ENCODE results near the gene RCAN2. TPM values are rescaled to one million over a fixed set of nuclear protein-coding genes. Genes with fewer than 3 reads are reported as not detected.

RCAN2 gene
- total and polyA plus RNA-seq, 2 donors (not counting 3 experiments of a cell fraction or from before 2014, with no cell fraction given) = 0.07 to 0.33 TPM

DNA sequence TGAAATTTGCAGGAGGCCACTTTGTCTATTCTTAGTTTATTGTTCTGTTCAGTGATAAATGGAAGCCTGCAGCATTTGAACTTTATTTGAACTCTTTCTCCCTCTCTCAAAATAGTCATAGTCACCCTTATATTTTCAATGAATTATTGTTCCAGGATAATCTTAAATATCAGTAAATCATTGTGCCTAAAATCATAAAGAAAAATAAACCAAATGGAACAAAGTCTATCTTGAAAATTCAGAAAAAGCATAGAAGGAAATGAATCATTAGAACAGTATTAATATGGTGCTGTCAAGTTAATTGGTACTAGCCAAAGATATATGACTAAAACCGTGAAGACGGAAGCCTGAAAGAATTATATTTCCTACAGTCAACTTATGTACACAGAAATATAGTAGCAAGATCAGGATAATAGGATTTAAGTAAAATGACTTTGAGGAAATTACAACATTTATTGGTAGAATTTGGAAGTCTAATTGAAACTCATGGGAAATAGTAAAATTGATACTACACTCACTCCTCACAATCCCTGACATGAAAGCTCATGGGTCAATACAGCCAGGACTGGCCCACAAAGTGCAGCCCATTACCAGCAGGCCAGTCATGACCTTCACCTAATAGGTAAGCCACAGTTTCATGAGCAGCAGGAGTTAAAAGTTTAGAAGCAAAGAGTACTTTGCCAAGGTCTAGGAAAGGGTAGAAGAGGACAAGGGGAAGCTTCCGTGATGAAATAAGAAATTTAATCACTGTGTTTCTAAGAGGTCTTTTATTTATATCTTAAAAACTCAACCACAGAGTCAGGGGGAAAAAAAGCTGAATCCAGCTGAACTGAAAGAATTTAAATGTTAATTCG is 200.6 kb downstream of the RCAN2 start:
- dilution Hi-C loops (cut with MboI; ENCODE audit: extremely low pct_ligation_motif_present, low sequenced_read_pairs) = no loop called here

More for the DNA sequence above, 200.6 kb downstream of the RCAN2 start:
- POLR2A ChIA-PET = no interaction called here
- no peaks in the 10 kb centered on the region for H4K20me1 ChIP-seq (replicated peaks; ENCODE audit: control insufficient read depth, extremely low read depth, insufficient read depth, low read length)
- BruUV-seq (replicated peaks) = no TSS peak
- H3K9me1 ChIP-seq (replicated peaks; ENCODE audit: control insufficient read depth, extremely low read depth, insufficient read depth, low read length) = no peaks in the 10 kb centered on the region
- no peak overlapping the region for H3K4me3 ChIP-seq (replicated peaks in 1 of 3; ENCODE audit: insufficient read depth in 1 of 3, low read depth in 1 of 3, low read length in 3 of 3)
- peak overlapping the region; percentile 80 for H3K27ac ChIP-seq (ENCODE audit: insufficient read depth, low read depth, low read length)
- H3K9me3 ChIP-seq (replicated peaks; ENCODE audit: control insufficient read depth, insufficient read depth, low read length) = no peaks in the 10 kb centered on the region
- peaks cover 5 to 14% of the 10 kb centered on the region in 2 experiments for H3K27me3 ChIP-seq (ENCODE audit: control insufficient read depth in 2 of 2, insufficient read depth in 2 of 2, low read length in 2 of 2)
- FAIRE-seq (peak; percentile 76), DNase-seq (ENCODE audit: low read depth, low spot score) (peak; percentile 88)
- no peak overlapping the region for H3K9ac ChIP-seq (replicated peaks; ENCODE audit: extremely low read depth, insufficient read depth, low read length)
- CTCF ChIA-PET = interaction anchor here (0.7 to 1.0 kb wide), 2 partner anchors 28 to 91 kb away, joined by 3 read pairs; no protein-coding TSS in a partner anchor
- no peaks in the 10 kb centered on the region for H3K36me3 ChIP-seq (ENCODE audit: control insufficient read depth in 2 of 2, extremely low read depth in 1 of 2, insufficient read depth in 2 of 2, low read length in 2 of 2)
- TF ChIP-seq GATA2 (IDR thresholded peaks at IDR 0.05; ENCODE audit: insufficient read depth, insufficient read length, low read depth, low read length) (peak; percentile 57), FOS (IDR thresholded peaks at IDR 0.05; ENCODE audit: borderline replicate concordance, insufficient read depth, low read length) (peak; percentile 71), POLR2AphosphoS5 (IDR thresholded peaks at IDR 0.05; ENCODE audit: insufficient read depth, low read depth, low read length) (no peak), POLR2A (IDR thresholded peaks at IDR 0.05; ENCODE audit: low read depth, low read length) (no peak), EZH2 (IDR thresholded peaks at IDR 0.05; ENCODE audit: borderline replicate concordance, low read depth, low read length, severe bottlenecking) (no peak), MYC (IDR thresholded peaks at IDR 0.05; ENCODE audit: low read depth, low read length) (no peak), JUN (IDR thresholded peaks at IDR 0.05; ENCODE audit: borderline replicate concordance, insufficient read depth, insufficient read length, low read depth) (peak; percentile 77)
- TF ChIP-seq, protein P1, sequence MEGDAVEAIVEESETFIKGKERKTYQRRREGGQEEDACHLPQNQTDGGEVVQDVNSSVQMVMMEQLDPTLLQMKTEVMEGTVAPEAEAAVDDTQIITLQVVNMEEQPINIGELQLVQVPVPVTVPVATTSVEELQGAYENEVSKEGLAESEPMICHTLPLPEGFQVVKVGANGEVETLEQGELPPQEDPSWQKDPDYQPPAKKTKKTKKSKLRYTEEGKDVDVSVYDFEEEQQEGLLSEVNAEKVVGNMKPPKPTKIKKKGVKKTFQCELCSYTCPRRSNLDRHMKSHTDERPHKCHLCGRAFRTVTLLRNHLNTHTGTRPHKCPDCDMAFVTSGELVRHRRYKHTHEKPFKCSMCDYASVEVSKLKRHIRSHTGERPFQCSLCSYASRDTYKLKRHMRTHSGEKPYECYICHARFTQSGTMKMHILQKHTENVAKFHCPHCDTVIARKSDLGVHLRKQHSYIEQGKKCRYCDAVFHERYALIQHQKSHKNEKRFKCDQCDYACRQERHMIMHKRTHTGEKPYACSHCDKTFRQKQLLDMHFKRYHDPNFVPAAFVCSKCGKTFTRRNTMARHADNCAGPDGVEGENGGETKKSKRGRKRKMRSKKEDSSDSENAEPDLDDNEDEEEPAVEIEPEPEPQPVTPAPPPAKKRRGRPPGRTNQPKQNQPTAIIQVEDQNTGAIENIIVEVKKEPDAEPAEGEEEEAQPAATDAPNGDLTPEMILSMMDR (IDR thresholded peaks at IDR 0.05; ENCODE audit: extremely low read depth in 1 of 2, insufficient read depth in 1 of 2, low read depth in 1 of 2, low read length in 2 of 2) = no peak
- TF ChIP-seq, protein P2, sequence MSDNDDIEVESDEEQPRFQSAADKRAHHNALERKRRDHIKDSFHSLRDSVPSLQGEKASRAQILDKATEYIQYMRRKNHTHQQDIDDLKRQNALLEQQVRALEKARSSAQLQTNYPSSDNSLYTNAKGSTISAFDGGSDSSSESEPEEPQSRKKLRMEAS (IDR thresholded peaks at IDR 0.05; ENCODE audit: insufficient read depth, insufficient read length) = no peak
- peaks cover 31% of the 10 kb centered on the region for H3K4me1 ChIP-seq (ENCODE audit: control insufficient read depth, extremely low read depth, insufficient read depth, low read length)
- intact Hi-C loops (cut with micrococcal nuclease) = loop anchor here (1.0 to 2.0 kb wide), 5 partner anchors 27 to 756 kb away; no protein-coding TSS in a partner anchor
- H2AFZ ChIP-seq (ENCODE audit: low read depth, low read length) = no peak overlapping the region
- no peaks in the 10 kb centered on the region for H3K79me2 ChIP-seq (ENCODE audit: control insufficient read depth, insufficient read depth, low read length)
- H3K4me2 ChIP-seq (ENCODE audit: insufficient read depth, low read length) = peak overlapping the region; percentile 86
